HG02588 (cell line): ENCODE data around the gene TPP2.

Source experiments
- ATAC-seq: cut with Tn5 transposase; IDR thresholded peaks from one replicate; pipeline ENCODE4 v1.9.1; 2021; ENCODE audit warnings: mild to moderate bottlenecking, moderate library complexity; ENCODE audit not compliant: unreplicated experiment

Gene TPP2

DNA sequence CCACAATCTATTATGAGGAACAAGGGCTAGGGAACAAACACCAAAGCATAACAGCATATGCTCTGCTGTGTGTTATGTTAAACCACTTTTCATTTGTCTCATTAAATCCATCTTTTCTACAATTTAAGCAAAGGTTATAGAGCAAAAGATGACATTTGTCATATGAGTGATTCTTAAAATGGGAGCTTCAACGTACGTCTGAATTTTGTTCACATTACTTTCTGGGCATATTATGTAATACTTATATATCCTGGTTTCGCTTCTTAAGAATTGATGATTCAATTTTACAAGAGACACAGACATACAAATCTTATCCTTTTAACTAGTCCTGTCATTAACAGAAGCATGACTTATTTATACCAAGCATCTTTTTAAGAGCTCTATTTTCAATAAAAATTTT is 3.3 kb upstream of the TPP2 start:
- ATAC-seq, result no peak

DNA sequence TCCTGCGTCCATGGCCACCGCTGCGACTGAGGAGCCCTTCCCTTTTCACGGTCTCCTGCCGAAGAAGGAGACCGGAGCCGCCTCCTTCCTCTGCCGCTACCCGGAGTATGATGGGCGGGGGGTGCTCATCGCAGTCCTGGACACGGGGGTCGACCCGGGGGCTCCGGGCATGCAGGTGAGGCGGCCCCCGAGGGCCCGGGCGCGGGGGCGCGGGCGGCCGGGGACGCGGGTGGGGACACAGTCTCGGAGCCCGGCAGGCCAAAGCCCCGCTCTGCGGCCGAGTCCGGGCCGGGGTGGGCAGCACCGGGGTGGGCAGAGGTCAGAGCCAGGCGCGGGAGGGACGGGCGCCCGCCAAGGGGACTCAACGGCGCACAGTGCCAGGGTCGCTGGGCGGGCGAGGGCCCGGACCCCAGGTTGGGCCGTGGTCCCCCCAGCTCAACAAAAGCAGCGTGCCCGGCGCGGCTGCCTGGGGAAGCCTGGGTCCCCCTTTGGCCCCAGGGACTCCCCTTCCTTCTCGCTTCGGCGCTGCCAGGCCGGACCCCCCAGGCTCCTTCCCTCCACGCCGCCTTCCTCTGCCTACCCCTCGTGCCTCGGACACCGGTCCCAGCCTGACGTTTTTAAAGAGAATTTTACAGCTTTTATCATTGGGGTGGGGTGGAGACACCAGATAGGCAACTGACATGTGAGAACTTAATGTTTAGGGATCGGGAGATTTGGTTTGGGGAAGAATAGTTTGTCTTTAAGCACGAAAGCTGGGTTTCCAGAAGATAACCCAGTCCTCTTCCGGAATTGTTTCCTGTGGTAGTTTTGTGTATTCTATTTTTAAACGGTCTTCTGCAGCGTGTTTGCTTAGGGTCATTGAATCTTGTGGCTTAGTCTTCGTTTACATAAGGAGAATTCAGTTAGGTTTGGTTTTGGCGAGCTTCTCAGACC is 509 bp downstream of the TPP2 start:
- peak; percentile 21 for ATAC-seq

DNA sequence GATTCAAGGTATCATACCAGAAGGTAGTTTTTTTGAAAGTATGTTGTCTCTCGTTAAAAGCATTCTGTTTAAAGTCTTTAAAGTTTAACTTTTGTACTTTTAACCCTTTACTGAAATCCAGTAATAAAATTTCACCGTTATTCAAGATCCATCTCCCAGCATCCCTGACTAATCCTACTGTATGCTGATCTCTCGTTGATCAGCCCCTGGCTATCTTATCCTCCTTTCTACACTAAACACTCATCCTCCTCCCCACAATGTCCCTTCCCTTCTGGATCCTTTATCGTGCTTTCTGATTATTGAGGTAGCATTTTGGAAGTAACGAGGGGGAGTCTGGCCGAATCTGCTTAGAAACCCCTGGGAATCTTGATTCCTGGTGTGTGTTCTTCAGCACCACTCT is 1.3 kb downstream of the TPP2 start:
- ATAC-seq, result no peak

DNA sequence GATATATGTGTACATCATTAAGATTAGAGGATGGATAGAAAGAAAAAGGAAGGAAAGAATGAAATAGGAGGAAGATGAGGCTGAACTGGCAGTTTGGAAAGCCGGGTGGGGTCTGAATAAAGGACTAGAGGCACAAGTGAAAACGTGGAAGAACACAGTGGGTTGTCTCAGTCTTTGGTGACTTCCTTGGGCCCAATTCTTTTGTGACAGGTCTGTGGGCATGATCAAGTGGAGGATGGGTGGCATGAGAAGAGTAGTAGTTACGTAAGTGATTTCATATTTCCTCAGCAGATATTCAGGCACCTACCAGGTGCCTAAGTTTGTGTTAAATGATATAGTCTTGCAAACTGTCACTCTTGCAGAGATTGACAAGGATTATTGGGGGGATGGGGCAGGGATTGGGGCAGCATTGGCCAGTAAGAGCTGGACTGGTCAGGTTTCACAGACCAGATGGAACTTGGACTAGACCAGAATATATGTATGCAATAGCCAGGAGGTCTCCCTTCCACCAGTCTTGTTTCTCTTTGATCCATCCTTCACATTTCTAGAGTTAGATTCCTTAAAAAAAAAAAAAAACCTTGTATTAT is 2.7 kb downstream of the TPP2 start:
- no peak for ATAC-seq

- no peak for ATAC-seq
Observed at GRCh38 chr13:102606537-102607309, 9.9 kb downstream of the TPP2 start.

DNA sequence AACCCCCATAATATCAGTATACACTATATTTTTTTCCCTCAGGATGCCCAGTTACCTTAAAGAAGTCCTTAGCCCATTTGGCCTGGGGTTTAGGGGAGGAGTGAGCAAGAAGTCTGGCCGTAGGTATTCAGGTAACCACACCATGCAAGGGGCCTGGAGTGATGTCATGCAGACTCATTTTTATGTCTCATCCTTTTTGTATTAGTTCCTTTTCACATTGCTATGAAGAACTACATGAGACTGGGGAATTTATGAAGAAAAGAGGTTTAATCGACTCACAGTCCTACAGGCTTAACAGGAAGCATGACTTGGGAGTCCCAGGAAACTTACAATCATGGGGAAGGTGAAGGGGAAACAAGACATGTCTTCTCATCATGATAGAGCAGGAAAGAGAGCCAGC is 12.2 kb downstream of the TPP2 start:
- ATAC-seq, result no peak

- ATAC-seq, result no peak
Observed at GRCh38 chr13:102609696-102610095, 12.9 kb downstream of the TPP2 start.

GRCh38 chr13:102610296-102610895 is 13.6 kb downstream of the TPP2 start:
- ATAC-seq, result no peak

GRCh38 chr13:102617697-102618350 is 21.0 kb downstream of the TPP2 start:
- ATAC-seq, result no peak

DNA sequence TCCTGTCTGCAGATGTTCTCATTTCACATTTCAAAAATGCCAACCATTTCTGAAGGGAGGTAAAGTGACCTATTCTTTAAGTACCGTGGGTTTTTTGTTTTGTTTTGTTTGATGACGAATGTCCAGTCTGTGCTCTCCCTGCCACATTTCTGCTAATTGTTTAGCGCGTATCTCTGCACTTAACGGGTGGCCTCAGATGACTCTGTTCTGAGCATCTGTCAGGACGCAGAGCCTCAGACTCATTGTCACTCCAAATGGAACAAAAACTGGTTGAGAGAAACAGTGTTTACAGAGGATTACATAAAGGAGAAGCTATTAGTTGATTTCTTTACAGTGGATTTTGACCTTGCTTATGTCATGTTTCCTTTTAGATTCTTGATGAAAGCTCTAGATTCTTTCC is 23.7 kb downstream of the TPP2 start:
- ATAC-seq, result no peak

DNA sequence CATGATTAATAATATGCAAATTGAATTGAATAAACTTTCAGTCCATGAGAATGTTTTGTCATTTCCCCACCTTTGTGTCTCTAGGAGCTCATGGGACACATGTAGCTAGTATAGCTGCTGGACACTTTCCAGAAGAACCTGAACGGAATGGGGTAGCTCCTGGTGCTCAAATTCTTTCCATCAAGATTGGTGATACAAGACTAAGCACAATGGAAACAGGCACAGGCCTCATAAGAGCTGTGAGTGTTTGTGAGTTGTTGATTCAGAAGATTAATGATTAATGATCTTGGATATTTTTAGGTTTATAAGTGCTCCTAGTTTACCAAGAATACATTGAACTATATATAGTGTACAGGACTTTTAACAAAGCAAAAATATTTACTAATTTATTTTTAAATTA is 30.1 kb downstream of the TPP2 start:
- ATAC-seq, result no peak

- no peak for ATAC-seq
Observed at GRCh38 chr13:102628559-102628958, 31.8 kb downstream of the TPP2 start.

DNA sequence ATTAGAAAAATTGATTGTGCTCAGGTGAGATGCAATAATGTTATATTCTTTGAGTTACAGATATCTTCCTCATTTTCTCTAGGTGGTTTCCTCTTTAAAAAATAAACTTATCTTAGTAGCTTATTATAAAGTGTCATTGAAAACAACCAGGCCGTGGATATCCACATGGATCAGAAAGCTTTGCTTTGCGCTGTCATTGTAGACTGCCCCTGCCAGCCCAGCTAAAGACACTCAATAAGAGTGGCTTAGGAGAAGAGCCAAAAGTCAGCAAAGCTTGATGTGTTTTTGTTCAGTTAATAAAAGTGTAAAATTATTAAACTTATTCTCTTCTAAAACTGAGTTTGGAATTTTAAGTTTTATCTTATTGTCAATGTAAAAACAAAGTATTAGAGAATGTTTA is 34.4 kb downstream of the TPP2 start:
- no peak for ATAC-seq

DNA sequence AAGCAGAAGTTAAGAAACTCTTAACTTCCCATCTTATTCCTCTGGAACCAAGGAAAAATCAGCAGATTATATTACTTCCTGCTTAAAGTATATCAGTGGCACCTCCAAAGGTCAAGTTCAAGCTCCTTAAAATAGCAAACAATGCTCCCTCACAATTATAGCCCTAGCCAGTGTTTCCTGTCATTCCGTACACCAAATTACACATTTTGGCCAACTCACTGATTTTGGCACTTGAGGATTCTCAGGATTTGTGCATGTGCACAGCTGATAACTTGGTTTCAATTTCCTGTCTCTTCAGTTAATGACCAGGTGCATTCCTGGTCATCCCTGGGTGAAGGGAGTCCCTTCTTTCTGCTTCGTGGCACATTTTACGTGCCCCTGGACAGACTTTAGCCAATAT is 42.0 kb downstream of the TPP2 start:
- ATAC-seq, result no peak

DNA sequence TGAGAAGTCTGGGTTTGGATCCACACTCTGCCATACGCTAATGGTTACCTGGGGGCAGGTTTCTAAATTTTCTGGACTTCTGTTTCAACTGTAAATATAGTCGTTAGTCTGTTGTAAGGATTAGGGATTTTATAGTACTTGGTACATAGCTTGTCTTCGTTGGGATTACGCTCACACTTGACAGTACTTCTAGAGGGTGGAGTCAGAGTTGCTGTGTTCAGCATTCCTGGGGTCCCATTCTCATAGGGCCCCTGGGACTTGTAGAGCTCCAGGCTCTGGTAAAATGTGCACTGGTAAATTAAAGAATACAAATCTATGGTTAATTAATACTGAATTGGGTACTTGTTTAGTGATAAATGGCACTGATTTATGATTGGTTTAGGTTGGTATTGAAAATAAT is 45.2 kb downstream of the TPP2 start:
- no peak for ATAC-seq

DNA sequence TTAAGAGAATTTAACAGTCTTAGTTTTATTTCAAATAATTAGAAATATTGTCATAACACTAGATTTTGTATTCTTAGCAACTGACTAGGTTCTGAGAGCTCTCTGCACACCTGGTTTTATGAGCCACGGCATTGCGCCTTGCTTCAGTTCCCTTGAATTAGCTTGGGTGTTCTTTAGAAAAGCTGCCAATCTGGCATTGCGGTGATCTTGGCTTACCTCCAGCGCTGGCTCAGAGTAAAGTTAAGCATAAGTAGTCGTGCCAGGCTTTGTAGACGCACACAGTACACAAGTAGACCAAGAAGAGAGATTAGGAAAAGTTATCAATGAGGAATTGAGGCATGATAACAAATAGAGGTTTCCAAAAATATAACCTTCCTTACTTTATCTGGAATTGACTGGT is 45.7 kb downstream of the TPP2 start:
- no peak for ATAC-seq

- ATAC-seq, result no peak
Observed at GRCh38 chr13:102643656-102644055, 46.9 kb downstream of the TPP2 start.

GRCh38 chr13:102645701-102646100 is 48.9 kb downstream of the TPP2 start:
- no peak for ATAC-seq

DNA sequence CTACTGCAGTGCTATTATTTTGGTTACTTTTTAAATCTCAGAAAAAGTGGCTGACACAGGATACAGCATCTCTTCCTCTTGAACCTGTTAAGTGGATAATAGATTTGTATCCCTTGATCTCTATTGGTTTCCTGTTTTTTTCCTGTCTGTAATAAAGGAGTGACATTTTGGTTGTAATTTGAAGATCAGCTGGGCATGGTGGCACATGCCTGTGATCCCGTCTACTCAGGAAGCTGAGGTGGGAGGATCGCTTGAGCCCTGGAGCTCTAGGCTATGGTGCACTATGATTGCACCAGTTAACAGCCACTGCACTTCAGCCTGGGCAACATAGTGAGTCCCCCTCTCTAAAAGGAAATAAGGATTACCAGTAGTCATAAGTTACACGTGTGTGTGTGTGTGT is 51.3 kb downstream of the TPP2 start:
- no peak for ATAC-seq

DNA sequence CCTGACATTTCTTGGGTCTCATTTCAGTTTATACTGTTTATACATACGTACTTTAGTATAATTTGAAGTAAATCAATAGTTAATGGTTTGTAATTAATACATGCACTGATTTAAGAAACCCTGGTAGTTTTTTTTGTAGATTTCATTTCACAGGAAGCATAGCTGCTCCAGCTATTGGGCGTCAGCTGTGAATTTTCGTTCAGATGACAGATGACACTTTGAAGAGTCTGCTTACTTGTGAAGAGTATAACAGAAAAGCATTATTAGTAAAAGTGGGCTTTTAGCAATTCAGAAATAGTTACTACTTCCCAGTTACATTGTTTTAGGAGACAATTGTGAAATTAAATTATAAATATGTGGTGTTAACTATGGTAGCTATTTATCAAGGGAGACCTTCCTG is 53.7 kb downstream of the TPP2 start:
- ATAC-seq, result no peak

GRCh38 chr13:102651392-102651791 is 54.6 kb downstream of the TPP2 start:
- ATAC-seq, result no peak
